NCI-H1048 (cell line): ENCODE data around the gene KRTAP4-5.
"Not testable (repeated sequence)": the region's sequence is repeated elsewhere in the genome, so short reads cannot be mapped to it uniquely, and the experiment has no call there.

ENCODE experiments used
- DNase-seq: peaks from one replicate; lab custom pipeline; 2025; lab: John Stamatoyannopoulos, UW

The KRTAP4-5 gene

DNA sequence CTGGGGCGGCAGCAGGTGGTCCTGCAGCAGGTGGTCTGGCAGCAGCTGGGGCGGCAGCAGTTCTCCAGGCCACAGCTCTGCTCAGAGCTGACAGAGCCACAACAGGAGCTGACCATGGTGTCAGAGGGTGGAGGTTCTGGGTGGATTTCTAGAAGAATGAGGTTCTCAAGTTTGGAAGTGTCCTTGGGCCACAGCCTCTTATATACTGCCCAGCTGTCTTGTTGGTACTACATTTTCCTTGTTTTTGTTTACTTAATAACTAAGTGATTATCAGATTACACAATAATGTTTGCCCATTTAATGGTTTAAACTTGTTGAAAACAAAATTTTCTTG is at the start of gene KRTAP4-5:
Gene KRTAP4-5, minus strand, starts transcription at position 174 of the 334 bp plus-strand sequence. Its CDS starts 58 bp downstream, at position 116.
- DNase-seq, result no peak

DNA sequence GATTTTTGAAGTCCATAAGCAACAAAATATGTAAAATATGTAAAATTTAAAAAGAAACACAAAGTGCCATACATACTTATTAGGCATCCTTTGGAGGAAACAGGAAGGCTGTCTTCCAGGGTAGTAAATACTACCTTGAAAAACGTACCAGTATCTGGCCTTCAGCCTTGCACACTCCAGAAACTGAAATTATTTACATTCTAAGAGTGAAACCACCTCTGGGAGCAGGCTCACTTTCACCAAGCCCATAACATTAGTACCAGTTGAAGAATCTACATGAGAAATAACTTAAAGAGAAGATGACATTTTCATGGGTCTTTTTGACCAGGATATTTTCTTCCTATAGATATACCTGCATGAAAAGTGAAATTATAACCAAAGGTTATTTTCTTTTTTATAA is 46.4 kb upstream of the KRTAP4-5 start:
- DNase-seq, result no peak

DNA sequence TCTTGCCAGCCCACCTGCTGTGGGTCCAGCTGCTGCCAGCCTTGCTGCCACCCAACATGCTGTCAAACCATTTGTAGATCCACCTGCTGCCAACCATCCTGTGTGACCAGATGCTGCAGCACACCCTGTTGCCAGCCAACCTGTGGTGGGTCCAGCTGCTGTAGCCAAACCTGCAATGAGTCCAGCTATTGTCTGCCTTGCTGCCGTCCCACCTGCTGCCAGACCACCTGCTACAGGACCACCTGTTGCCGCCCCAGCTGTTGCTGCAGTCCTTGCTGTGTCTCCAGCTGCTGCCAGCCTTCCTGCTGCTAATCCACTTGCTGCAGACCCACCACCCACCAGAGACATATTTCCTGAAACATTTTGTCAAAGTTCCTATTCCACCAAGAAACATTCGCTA is 40.7 kb upstream of the KRTAP4-5 start:
- no peak for DNase-seq

DNA sequence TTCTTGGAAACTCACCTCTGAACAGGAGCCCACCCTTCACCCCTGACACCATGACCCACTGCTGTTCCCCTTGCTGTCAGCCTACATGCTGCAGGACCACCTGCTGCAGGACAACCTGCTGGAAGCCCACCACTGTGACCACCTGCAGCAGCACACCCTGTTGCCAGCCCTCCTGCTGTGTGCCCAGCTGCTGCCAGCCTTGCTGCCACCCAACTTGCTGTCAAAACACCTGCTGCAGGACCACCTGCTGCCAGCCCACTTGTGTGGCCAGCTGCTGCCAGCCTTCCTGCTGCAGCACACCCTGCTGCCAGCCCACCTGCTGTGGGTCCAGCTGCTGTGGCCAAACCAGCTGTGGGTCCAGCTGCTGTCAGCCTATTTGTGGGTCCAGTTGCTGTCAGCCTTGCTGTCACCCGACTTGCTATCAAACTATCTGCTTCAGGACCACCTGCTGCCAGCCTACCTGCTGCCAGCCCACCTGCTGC is 40.3 kb upstream of the KRTAP4-5 start, which contains the start of gene KRTAP9-1:
Gene KRTAP9-1, plus strand, starts transcription at position 51 of the 482 bp plus-strand sequence. Its CDS starts 0 bp downstream, at position 51.
- DNase-seq, result not testable (repeated sequence)

DNA sequence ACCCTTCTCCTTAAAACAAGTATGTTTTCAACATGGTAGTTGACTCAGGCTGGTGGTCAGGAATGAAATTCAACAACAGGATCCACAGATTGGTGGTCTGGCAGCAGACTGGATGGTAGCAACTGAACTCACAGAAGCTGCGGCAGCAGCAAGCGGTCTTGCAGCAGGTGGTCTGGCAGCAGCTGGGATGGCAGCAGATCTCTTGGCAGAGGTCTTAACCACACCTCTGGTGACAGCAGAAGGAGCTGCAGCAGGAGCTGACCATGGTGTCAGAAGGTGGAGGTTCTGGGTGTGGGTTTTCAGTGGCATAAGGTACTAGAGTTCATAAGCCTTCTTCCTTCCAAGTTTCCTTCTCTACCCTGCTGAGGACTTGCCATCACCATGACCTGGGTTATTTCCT is 37.2 kb upstream of the KRTAP4-5 start:
- no peak for DNase-seq

DNA sequence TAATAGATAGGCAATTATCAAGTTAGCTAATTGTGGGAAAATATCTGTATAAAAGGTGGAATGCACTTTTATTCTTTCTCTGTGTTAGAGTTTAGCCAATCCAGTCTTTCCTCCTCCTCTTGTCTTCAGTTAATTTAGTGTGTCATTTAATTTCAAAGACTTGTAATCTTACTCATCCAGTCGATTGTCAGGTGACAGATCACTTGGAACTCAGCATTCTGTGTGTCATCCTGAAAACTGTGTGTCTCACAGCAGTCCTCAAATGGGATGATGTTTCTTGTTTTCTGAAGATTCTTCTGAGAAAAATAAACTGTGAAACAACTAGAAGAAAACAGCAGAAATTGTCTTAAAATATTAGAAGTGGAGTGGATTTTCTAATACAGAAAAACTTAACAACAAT is 35.4 kb upstream of the KRTAP4-5 start:
- no peak for DNase-seq

DNA sequence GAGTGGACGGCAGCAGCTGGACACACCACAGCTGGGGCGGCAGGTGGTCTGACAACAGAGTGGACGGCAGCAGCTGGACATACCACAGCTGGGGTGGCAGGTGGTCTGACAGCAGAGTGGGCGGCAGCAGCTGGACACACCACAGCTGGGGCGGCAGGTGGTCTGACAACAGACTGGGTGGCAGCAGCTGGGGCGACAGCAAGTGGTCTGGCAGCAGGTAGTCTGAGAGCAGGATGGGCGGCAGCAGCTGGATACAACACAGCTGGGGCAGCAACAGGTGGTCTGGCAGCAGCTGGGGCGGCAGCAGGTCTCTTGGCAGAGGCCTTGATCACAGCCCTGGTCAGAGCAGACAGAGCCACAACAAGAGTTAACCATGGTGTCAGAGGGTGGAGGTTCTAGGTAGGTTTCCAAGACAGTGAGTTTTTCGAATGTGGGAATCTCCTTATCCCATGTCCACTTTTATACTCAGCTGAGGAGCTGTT is 34.9 kb upstream of the KRTAP4-5 start, which contains the start of gene KRTAP4-1:
Gene KRTAP4-1, minus strand, starts transcription at position 432 of the 482 bp plus-strand sequence. Its CDS starts 57 bp downstream, at position 375.
- no peak for DNase-seq

DNA sequence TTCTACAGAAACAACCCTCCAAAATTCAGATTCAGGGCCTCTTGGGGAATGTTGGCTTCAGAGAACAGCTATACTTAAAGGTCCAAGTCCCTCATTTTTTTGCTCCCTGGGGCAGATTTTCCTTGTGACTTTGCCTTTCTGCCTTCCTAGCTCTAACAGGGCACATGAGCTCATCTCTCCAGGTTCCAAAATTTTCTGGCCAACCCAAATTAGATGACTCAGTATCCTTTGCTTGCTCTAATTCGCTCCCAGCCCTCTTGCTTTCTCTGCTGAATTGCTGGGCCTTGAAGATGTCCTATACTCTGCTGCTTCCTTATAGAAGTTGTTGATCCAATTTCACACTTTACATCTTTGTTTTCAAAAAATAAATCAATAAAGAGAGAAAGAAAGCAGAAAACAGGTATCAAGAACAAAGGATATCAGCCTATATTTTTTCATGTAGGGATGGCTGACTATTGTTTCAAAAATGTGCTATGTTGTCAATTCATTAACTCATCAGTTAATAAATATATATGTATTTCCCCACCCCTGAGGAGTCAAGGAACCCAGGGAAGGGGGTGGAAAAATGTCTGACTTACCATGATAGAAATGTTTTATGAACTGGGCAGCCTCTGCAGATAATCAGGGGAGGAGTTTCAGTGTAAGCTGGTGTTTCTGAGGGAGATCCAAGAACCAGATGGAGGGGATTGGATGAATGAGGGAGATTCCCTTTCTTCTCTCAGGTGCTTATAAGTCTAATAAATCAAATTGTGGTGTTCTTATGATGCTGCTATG is 29.4 kb upstream of the KRTAP4-5 start:
- no peak for DNase-seq

DNA sequence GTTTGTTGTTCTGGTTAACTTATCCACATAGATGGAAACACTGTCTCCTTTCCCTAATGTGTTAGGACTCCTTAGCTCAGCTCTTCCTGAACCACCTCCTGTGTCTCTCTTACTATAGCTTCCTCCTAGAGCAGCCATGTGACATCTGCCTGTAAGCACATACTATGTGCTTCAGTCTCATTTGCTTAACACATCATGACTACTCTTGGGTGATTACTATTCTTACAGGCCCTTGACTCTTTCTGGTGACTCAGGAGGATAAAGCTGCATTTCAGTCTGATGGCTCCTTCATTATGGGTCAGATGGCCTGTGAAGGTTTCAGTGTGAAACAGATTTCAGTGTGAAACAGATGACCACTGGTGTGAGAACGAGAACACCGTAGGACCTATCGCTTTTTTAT is 28.7 kb upstream of the KRTAP4-5 start:
- no peak for DNase-seq

DNA sequence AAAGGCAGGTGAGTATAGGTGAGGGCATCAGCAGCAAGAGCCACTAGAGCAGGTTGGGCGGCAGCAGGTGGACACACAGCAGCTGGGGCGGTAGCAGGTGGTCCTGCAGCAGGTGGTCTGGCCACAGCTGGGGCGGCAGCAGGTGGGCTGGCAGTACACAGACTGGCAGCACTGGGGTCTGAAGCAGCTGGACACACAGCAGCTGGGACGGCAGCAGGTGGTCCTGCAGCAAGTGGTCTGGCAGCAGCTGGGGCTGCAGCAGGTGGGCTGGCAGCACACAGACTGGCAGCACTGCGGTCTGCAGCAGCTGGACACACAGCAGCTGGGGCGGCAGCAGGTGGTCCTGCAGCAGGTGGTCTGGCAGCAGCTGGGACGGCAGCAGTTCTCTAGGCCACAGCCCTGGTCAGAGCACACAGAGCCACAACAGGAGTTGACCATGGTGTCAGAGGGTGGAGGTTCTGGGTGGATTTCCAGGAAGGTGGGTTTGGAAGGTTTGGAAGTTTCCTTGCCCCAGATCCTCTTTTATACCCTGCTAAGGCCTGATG is 28.2 kb upstream of the KRTAP4-5 start, which contains the start of gene KRTAP4-2:
Gene KRTAP4-2, minus strand, starts transcription at position 495 of the 545 bp plus-strand sequence. Its CDS starts 57 bp downstream, at position 438.
- no peak for DNase-seq

DNA sequence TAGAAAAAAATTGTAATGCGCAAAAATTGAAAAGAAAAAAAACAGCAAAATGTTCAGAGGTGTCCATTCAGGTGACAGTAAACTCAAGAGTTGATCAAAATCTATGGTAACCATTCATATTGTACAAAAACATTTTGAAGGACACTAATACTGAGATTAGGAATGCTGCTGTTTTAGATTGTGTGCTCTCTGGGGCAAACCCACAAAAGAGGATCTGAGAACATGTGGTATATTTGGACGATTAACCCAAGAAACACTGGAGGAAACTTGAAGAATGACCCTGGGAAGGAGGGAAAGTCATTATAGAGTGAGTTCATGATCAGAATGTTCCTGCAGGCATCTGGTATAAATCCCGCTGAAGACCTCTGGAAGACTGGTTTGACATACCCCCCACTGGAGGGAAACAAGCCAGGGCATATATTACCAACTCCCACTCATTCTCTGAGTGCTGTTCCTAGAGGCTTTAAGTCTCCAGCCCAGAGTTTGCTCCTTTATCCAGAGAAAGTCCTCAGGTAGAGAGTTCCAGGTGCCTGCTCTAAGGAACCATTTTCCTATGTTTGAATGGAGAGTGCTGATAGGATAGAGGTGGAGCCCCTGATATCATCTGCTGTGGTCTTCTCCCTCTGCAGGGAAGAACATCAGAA is 27.2 kb upstream of the KRTAP4-5 start:
- DNase-seq, result no peak

DNA sequence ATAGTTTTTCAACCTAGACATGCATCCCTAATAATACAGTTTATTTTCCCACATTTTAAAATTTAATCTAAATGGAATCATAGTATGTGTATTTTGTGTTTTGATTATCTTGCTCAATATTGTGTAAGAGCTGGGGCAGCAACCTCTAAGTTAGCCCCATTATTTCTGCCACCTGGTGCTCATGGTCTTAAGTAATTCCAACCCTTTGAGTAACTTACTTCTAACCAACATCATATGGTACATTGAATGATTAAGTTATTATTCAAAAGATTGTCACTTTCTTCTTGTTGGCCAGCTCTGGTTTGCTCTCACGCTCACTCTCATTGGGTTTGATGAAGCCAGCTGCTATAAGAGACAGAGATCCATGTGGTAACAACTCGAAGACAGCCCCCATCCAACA is 22.3 kb upstream of the KRTAP4-5 start:
- DNase-seq, result no peak

DNA sequence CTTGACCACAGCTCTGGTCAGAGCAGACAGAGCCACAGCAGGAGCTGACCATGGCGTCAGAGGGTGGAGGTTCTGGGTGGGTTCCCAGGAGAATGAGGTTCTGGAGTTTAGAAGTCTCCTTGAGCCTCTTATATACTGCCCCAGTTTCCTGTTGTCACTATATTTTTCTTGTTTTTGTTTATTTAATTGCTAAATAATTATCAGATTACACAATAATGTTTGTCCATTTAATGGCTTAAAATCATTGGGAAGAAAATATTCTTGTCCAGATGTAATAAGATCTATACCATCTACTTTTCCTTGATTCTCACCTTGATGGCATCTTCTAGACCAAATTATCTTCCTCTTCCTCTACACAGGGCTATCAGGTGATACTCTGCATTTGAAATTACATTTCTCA is 18.5 kb upstream of the KRTAP4-5 start, which contains the start of gene KRTAP4-3:
Gene KRTAP4-3, minus strand, starts transcription at position 101 of the 400 bp plus-strand sequence. Its CDS starts 49 bp downstream, at position 52.
- DNase-seq, result no peak

DNA sequence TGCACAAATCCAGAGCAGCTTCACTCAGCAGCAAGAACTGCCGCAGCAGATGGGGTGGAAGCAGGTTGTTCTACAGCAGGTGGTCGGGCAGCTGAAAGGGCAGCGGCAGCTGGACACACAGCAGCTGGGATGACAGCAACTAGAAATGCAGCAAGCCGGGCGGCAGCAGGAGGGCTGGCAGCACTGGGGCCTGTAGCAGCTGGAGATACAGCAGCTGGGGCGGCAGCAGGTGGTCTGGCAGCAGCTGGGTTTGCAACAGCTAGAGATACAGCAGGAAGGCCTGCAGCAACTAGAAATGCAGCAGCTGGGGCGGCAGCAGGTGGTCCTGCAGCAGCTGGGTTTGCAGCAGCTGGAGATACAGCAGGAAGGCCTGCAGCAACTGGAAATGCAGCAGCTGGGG is 17.9 kb upstream of the KRTAP4-5 start:
- DNase-seq, result no peak

DNA sequence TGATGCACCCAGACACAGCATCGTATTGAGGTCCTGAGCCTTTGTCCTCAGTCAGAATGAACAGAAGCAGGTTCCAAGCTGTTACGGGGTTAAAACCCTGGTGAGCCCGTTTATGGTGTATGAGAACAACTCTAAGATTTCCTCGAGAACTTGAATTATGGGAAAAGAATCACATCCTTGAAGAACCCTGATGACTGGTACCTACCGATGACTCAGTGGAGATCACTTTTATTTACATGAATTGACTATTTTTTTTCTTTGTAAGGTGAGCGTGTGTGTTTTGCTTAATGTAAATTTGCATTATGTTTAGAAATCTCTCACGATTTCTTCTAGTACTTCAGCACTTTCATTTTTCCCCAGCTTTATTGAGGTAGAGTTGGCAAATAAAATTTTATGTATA is 14.2 kb upstream of the KRTAP4-5 start:
- DNase-seq, result no peak

DNA sequence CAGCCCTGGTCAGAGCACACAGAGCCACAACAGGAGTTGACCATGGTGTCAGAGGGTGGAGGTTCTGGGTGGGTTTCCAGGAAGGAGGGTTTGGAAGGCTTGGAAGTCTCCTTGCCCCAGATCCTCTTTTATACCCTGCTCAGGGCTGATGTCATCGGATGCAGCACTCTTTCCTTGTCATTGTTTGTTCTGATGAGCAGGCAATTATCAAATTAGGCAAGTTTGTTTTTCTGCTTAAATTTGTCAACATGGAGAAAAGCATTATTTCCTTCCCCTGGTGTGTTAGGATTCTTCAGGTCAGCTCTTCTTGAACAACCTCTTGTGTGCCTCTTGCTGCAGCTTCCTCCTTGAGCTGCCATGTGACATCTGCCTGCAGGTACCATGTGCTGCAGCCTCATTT is 11.0 kb upstream of the KRTAP4-5 start, which contains the start of gene KRTAP4-4:
Gene KRTAP4-4, minus strand, starts transcription at position 101 of the 400 bp plus-strand sequence. Its CDS starts 57 bp downstream, at position 44.
- DNase-seq, result no peak

DNA sequence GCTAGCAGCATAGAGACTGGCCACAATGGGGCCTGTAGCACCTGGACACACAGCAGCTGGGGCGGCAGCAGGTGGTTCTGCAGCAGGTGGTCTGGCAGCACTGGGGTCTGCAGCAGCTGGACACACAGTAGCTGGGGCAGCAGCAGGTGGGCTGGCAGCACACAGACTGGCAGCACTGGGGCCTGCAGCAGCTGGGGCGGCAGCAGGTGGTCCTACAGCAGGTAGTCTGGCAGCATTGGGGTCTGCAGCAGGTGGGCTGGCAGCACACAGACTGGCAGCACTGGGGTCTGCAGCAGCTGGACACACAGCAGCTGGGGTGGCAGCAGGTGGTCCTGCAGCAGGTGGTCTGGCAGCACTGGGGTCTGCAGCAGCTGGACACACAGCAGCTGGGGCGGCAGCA is 10.6 kb upstream of the KRTAP4-5 start:
- DNase-seq, result not testable (repeated sequence)

DNA sequence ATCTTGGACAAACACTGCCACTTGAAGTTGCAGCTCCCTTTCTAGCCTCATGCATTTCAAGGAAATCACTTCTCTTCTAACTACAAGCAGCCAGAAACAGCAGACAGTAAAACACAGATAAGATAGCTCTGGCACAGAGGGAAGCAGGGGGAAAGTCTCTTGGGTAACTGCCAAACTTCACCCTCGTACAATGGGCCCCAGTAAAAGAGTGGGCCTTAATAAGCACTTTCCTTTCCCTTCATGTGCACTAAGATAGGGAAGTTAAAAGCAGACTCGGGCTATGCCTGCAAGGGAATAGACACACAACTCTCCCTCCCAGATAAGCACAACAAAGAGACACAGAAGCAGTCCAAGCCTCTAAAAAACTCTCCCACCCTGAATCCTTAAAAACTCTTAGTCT is 4.2 kb upstream of the KRTAP4-5 start:
- no peak for DNase-seq

DNA sequence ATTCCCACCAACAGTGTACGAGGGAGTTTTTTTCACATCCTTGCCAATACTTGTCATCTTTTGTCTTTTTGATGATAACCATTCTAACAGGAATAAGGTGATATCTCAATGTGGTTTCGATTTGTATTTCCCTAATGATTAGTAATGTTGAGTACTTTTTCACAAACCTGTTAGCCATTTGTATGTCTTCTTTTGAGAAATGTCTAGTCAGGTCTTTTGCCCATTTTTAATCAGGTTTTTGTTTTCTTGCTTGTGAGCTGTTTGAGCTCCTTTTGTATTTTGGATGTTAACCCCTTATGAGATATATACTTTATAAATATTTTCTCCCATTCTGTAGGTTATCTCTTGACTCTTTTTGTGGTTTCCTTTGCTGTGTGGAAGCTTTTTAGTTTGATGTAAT is 1.9 kb upstream of the KRTAP4-5 start:
- no peak for DNase-seq

DNA sequence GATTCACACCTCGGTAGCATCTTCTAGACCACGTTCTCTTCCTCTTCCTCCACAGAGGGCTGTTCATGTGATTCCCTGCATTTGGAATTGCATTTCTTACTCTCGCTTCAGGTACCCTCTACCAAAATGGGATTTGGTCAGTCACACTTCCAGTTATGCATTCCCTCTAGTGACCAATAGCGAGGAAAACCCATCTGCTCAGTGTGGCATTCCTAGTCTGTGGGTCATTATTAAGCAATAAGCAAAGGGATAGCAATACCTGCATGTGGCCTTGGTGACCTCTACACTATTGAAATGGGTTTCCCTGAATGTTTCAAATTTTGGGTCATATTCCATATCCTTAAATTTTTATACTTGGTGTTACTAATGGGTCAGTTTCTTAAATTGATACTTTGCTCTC is 401 bp upstream of the KRTAP4-5 start:
- no peak for DNase-seq

DNA sequence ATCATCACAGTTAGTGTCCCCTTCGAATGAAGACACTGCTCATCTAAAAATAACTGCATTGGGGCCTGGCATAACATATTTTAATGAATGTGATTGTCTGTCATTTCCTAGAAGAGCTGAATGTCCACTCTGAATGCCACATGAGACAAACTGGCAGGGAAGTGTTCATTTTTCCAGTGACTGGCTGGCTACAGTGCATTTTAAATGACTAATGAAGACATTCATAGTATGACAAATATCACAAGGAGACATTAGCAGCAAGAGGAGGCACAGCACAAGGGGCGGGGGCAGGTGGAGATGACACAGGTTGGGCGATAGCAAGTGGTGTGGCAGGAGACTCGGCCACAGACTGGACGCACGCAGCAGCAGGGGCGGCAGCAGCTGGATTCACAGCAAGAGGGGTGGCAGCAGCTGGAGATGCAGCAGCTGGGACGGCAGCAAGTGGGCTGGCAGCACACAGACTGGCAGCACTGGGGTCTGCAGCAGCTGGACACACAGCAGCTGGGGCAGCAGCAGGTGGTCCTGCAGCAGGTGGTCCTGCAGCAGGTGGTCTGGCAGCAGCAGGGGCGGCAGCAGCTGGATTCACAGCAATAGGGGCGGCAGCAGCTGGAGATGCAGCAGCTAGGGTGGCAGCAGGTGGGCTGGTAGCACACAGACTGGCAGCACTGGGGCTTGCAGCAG is 514 bp downstream of the KRTAP4-5 start:
- DNase-seq, result not testable (repeated sequence)
